Measurements from ENCODE around the gene IRF4. TPM values are rescaled to one million over a fixed set of nuclear protein-coding genes. Genes with fewer than 3 reads are reported as not detected.
A peak's percentile ranks its signal among the peaks of the same experiment; 100 is the strongest.

Gene IRF4
- total RNA-seq, 3 donors from 2014 or later = 9.1 to 25.2 (median 13.0) TPM

DNA sequence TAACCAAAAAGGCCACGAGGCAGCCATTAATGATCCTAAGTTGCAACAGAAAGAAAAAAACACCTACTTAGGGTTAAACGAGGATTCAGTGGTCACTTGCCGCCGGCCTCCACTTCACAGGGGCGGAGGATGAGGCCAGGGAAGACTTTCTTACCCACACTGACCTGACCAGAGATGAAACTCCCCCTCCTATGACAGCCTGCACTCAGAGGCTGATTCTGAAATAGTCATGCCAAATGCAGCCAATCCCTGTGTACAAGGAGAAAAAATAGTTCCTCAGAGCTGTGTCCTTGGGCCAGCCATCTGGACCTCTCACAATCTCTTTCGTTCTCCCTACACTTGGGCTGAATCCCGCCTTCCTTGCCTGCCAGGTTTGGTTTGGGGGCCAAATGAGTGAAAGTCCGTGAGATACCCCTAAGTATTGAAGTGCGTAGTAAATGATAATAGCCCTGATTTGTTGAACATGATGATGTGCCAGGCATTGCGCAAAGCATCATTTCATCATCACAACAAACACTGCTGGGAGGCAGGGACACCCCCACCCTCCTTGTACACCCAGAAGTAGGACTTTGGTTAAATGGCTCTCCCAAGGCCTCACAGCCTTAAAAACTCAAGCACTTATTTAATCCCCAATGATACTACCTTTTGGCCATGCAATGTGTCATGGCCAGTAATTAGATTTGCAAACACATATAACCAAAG, 3.2 kb upstream of the IRF4 start:
- H3K4me1 ChIP-seq = peaks cover 6 to 9% of the 10 kb centered on the region in 2 donors
- no peaks in the 10 kb centered on the region for H3K36me3 ChIP-seq
- TF ChIP-seq POLR2A (IDR thresholded peaks at IDR 0.05) (no peak), POLR2AphosphoS5 (IDR thresholded peaks at IDR 0.05) (peak in 1 of 3 donors; percentile 12)
- TF ChIP-seq, protein P1, sequence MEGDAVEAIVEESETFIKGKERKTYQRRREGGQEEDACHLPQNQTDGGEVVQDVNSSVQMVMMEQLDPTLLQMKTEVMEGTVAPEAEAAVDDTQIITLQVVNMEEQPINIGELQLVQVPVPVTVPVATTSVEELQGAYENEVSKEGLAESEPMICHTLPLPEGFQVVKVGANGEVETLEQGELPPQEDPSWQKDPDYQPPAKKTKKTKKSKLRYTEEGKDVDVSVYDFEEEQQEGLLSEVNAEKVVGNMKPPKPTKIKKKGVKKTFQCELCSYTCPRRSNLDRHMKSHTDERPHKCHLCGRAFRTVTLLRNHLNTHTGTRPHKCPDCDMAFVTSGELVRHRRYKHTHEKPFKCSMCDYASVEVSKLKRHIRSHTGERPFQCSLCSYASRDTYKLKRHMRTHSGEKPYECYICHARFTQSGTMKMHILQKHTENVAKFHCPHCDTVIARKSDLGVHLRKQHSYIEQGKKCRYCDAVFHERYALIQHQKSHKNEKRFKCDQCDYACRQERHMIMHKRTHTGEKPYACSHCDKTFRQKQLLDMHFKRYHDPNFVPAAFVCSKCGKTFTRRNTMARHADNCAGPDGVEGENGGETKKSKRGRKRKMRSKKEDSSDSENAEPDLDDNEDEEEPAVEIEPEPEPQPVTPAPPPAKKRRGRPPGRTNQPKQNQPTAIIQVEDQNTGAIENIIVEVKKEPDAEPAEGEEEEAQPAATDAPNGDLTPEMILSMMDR (IDR thresholded peaks at IDR 0.05) = no peak
- intact Hi-C loops (cut with DNase I; ENCODE audit: low total_unique reads) = no loop called here
- no peaks in the 10 kb centered on the region for H3K9me3 ChIP-seq
- no peak overlapping the region for H3K4me3 ChIP-seq
- peaks cover 11 to 72% of the 10 kb centered on the region in 2 donors for H3K27me3 ChIP-seq
- H3K27ac ChIP-seq = no peak overlapping the region
- DNase-seq (ENCODE audit: low spot score in 2 of 2) = no peak

DNA sequence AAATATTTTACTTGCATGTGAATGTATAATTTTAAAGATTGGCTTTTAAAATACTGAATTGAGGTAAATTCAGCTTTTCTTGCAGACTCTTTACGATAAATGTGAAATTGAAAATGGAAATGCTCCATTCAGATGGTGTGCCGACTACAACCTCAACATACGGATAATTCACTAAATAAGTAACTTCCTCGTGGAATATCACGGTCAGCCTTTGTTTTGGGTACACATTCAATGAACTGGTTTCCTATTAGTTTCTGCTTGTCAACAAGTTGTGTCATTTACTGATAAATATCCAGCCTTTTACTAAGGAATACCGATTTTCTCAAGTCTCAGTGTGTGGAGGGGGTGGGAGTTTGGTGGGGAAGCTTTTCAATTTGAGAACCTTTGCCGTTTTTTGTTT, 2.4 kb upstream of the IRF4 start:
- TF ChIP-seq, protein P1 (IDR thresholded peaks at IDR 0.05) = no peak
- no peak for TF ChIP-seq POLR2A (IDR thresholded peaks at IDR 0.05)
- no peak for TF ChIP-seq POLR2AphosphoS5 (IDR thresholded peaks at IDR 0.05)
- intact Hi-C loops (cut with DNase I; ENCODE audit: low total_unique reads) = no loop called here
- no peak overlapping the region for H3K4me3 ChIP-seq
- no peak for DNase-seq (ENCODE audit: low spot score in 2 of 2)
- no peaks in the 10 kb centered on the region for H3K9me3 ChIP-seq
- peaks cover 11 to 78% of the 10 kb centered on the region in 2 donors for H3K27me3 ChIP-seq
- no peak overlapping the region for H3K27ac ChIP-seq
- H3K36me3 ChIP-seq = no peaks in the 10 kb centered on the region
- H3K4me1 ChIP-seq = peaks cover 6 to 9% of the 10 kb centered on the region in 2 donors

DNA sequence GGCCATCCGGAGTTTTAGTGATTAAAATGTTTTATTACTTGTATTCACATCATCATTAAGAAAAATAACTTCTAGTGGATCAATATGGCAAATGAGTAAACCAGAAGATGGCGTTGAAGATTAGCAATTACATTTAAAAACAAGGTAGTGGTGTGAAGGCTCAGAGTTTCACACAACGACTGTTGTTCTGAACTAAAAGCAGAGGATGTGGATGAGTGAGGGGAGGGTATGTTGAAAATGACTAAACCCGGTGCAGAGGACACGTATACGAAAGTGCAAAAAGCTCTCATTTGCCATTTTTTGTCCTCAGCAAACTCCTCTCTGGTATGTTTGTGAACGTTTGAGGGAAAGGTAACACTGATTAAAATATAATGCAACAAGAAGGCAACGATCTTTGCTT, 1.9 kb upstream of the IRF4 start:
- peaks cover 11 to 78% of the 10 kb centered on the region in 2 donors for H3K27me3 ChIP-seq
- no peaks in the 10 kb centered on the region for H3K9me3 ChIP-seq
- intact Hi-C loops (cut with DNase I; ENCODE audit: low total_unique reads) = no loop called here
- DNase-seq (ENCODE audit: low spot score in 2 of 2) = no peak
- H3K4me3 ChIP-seq = no peak overlapping the region
- no peaks in the 10 kb centered on the region for H3K36me3 ChIP-seq
- H3K27ac ChIP-seq = no peak overlapping the region
- H3K4me1 ChIP-seq = peaks cover 6 to 9% of the 10 kb centered on the region in 2 donors
- TF ChIP-seq POLR2A (IDR thresholded peaks at IDR 0.05) = no peak
- TF ChIP-seq, protein P1 (IDR thresholded peaks at IDR 0.05) = no peak
- TF ChIP-seq POLR2AphosphoS5 (IDR thresholded peaks at IDR 0.05) = no peak

DNA sequence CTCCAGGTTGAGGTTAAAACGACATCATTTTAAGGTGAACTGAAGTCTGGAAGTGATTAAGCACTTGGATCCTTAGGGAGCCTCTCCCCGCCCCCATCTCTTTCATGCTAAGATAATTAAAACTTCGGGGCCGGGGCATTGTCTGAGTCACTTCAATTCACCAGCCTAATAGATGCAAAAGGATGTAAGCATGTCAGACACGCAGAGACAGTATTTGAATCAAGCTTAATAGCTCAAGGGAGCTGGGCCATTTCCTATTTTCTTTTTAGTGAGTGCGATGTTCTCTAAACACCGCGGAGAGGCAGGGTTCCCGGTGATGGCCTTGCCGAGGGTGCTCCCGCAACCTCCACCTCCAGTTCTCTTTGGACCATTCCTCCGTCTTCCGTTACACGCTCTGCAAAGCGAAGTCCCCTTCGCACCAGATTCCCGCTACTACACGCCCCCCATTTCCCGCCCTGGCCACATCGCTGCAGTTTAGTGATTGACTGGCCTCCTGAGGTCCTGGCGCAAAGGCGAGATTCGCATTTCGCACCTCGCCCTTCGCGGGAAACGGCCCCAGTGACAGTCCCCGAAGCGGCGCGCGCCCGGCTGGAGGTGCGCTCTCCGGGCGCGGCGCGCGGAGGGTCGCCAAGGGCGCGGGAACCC, 516 bp upstream of the IRF4 start:
- Histone ChIP-seq H3K4me1 (peaks cover 6 to 9% of the 10 kb centered on the region in 2 donors), H3K36me3 (no peaks in the 10 kb centered on the region), H3K27ac (no peak overlapping the region), H3K27me3 (peaks cover 11 to 79% of the 10 kb centered on the region in 2 donors), H3K9me3 (no peaks in the 10 kb centered on the region), H3K4me3 (peak overlapping the region; percentile 43 to 71 (median 69))
- intact Hi-C loops (cut with DNase I; ENCODE audit: low total_unique reads) = no loop called here
- TF ChIP-seq, protein P1 (IDR thresholded peaks at IDR 0.05) = no peak
- TF ChIP-seq POLR2A (IDR thresholded peaks at IDR 0.05) = no peak
- TF ChIP-seq POLR2AphosphoS5 (IDR thresholded peaks at IDR 0.05) = no peak
- no peak for DNase-seq (ENCODE audit: low spot score in 2 of 2)

Measured in breast epithelium (tissue), 4 donors.